Left lung (tissue), 10 donors: ENCODE measurements around the gene WLS. TPM values are rescaled to one million over a fixed set of nuclear protein-coding genes. Genes with fewer than 3 reads are reported as not detected.

Experiments used
- ATAC-seq: fragments of 200-7000 bp; cut with Tn5 transposase; one replicate; pipeline ENCODE4 v1.9.1; 2020; ENCODE audit warnings: moderate library complexity
- DNase-seq, 4 donors: peaks; one replicate each; pipeline ENCODE4 v3.0.0-alpha.2; 2013 to 2020
- H3K27ac ChIP-seq, 2 donors: fragments of 200-600 bp; sonication (generic) in 1 of 2; one replicate each; pipeline versions ENCODE4 v1.5.0 to v1.8.0; 2020 to 2021
- H3K27me3 ChIP-seq, 2 donors: fragments of 200-600 bp; sonication (generic) in 1 of 2; one replicate each; pipeline versions ENCODE4 v1.5.0 to v1.8.0; 2020 to 2021
- H3K36me3 ChIP-seq, 2 donors: fragments of 200-600 bp; sonication (generic) in 1 of 2; one replicate each; pipeline versions ENCODE4 v1.5.0 to v1.8.0; 2020 to 2021
- H3K4me1 ChIP-seq, 2 donors: fragments of 200-600 bp; one replicate each; pipeline ENCODE4 v1.8.0; 2021
- H3K4me3 ChIP-seq, 2 donors: fragments of 200-600 bp; sonication (generic) in 1 of 2; one replicate each; pipeline versions ENCODE4 v1.5.0 to v1.8.0; 2020 to 2021; ENCODE audit warnings: mild to moderate bottlenecking in 1 of 2
- H3K9me3 ChIP-seq, 2 donors: fragments of 200-600 bp; sonication (generic) in 1 of 2; one replicate each; pipeline versions ENCODE4 v1.5.0 to v1.8.0; 2020 to 2021
- intact Hi-C, 2 donors: fragments of 100-400 bp; cut with DNase I; formaldehyde crosslinking; loops; one replicate each; pipeline versions ENCODE4 v1.11.2 to v1.14.2; 2022
- microRNA-seq, 2 donors: library from miRNA; unstranded; fragments of <30 nt; microRNA quantifications; one replicate each; pipeline ENCODE4, GENCODE V29; 2019
- polyA plus RNA-seq, 6 donors: library from polyadenylated mRNA; unstranded; fragments of 120-200 nt; gene quantifications; one replicate each; pipeline ENCODE4 v1.2.1, GENCODE V29; 2013; ENCODE audit not compliant: insufficient read length in 6 of 6
- total RNA-seq, 2 donors: library from RNA; stranded (reverse); fragmentation: NEBNext Ultra II Directional; extraction: Animal tissue kit (Norgen Biotek cat#: 25700); gene quantifications; one replicate each; pipeline ENCODE4 v1.2.1, GENCODE V29; 2021
- TF ChIP-seq, protein P1 (sequence below), 2 donors: fragments of 200-600 bp; sonication (generic) in 1 of 2; IDR thresholded peaks; one replicate each; pipeline versions ENCODE4 v1.5.0 to v1.8.0; 2021; ENCODE audit warnings: antibody characterized with exemption in 2 of 2
- donor health status: DM: no; HTN: yes; CAD: no.
- donor health status: DM: no; HTN: no; CAD: no.

The WLS gene
- total and polyA plus RNA-seq, 8 donors: 85.7 to 176 (median 137) TPM

DNA sequence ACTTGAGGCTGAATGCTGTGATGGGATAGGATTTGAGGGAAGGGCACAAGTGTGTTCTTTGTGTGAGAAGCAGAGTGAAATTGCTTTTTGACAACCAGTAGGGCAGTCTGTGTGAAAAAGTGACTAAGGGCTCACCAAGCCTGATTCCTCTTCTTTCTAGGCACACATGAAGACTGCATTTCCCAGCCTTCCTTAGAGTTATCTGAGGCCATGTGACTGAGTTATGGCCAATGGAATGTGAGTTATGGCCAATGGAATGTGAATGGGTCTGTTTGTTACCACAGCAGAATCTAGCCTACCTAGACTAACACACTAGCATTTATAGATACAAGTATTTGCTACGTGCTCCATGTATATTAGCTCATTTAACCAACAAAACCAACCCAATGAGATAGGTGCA, 146.6 kb downstream of the WLS start:
- DNase-seq: no peak
- H3K9me3 ChIP-seq: peaks cover 0 to 3% of the 10 kb centered on the region in 2 donors
- H3K36me3 ChIP-seq: no peaks in the 10 kb centered on the region
- intact Hi-C loops: no loop called here
- H3K27ac ChIP-seq: no peak overlapping the region
- no peak for ATAC-seq
- no peaks in the 10 kb centered on the region for H3K27me3 ChIP-seq
- TF ChIP-seq, protein P1, sequence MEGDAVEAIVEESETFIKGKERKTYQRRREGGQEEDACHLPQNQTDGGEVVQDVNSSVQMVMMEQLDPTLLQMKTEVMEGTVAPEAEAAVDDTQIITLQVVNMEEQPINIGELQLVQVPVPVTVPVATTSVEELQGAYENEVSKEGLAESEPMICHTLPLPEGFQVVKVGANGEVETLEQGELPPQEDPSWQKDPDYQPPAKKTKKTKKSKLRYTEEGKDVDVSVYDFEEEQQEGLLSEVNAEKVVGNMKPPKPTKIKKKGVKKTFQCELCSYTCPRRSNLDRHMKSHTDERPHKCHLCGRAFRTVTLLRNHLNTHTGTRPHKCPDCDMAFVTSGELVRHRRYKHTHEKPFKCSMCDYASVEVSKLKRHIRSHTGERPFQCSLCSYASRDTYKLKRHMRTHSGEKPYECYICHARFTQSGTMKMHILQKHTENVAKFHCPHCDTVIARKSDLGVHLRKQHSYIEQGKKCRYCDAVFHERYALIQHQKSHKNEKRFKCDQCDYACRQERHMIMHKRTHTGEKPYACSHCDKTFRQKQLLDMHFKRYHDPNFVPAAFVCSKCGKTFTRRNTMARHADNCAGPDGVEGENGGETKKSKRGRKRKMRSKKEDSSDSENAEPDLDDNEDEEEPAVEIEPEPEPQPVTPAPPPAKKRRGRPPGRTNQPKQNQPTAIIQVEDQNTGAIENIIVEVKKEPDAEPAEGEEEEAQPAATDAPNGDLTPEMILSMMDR (IDR thresholded peaks at IDR 0.05): no peak
- H3K4me1 ChIP-seq: no peaks in the 10 kb centered on the region
- no peak overlapping the region for H3K4me3 ChIP-seq

DNA sequence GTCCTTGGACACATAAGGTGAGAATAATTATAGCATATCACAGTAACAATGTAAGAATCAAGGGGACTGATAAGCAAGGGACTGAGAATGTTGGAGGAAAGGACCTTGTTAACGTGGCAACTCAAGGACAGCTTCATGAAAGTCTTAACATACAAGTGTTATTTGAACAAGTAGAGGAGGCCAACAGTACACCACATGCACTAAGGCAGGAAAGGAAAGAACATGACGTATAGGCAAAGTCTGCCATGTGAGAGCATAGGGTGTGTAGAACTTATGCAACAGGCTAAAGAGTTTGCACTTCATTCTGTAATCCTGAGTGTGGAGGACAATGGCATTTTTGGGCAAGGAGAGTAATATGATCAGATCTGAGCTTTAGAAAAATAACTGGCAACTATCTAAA, 148.6 kb downstream of the WLS start:
- DNase-seq (peak in 1 of 4 donors; percentile 40), ATAC-seq (peak; percentile 83)
- TF ChIP-seq, protein P1 (IDR thresholded peaks at IDR 0.05): no peak
- Histone ChIP-seq H3K27me3 (no peaks in the 10 kb centered on the region), H3K4me1 (no peaks in the 10 kb centered on the region), H3K4me3 (no peak overlapping the region), H3K27ac (no peak overlapping the region), H3K9me3 (peaks cover 0 to 1% of the 10 kb centered on the region in 2 donors), H3K36me3 (no peaks in the 10 kb centered on the region)
- intact Hi-C loops: no loop called here

DNA sequence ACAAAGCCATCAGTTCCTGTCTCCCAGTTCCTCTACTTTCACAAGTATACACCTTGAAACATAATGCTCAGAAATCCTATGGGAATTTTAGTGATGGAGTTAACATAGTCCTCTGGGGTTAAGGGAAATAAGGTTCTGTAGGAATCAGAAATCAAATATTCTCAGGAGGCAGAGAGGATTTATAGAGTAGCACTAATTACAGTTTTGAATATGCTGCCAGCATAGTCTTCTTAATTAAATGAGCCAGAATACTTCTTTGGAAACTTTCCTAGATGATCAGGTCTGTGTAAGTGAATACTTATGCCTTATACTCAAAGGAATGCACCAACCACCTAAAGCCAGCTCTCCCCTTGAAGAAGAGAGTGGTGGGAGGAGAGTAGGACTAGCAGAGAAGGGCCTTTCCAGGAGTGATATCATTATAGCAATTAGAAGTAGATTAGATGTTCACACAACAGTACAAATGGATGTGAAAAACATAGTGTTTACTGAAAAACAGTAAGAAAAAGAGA, 150.5 kb downstream of the WLS start:
- TF ChIP-seq, protein P1 (IDR thresholded peaks at IDR 0.05): no peak
- no peak overlapping the region for H3K27ac ChIP-seq
- no peaks in the 10 kb centered on the region for H3K9me3 ChIP-seq
- H3K4me1 ChIP-seq: no peaks in the 10 kb centered on the region
- no peaks in the 10 kb centered on the region for H3K36me3 ChIP-seq
- no peaks in the 10 kb centered on the region for H3K27me3 ChIP-seq
- DNase-seq (no peak), ATAC-seq (no peak)
- intact Hi-C loops: no loop called here
- no peak overlapping the region for H3K4me3 ChIP-seq

DNA sequence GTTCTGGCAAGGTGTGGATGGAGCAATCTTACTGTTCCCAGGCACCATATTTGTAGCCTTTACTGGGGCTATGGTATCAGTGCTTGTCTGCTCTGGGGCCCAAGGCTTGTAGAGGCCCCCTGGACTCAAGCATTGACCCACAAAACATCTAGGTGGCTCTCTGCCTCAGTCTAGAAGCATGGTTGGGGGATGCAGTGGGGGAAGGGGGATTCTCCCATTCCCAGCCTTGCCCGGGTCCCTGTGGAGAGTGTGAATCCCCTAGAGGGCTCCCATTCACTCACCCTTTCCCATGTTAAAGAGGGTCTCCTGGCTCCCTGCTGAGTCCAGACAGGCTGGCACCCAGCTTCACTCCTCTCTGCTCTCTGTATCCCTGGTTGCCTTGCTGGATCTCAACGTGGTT, 153.7 kb downstream of the WLS start:
- TF ChIP-seq, protein P1 (IDR thresholded peaks at IDR 0.05): no peak
- Histone ChIP-seq H3K36me3 (no peaks in the 10 kb centered on the region), H3K9me3 (peaks cover 0 to 4% of the 10 kb centered on the region in 2 donors), H3K4me3 (no peak overlapping the region), H3K27ac (no peak overlapping the region), H3K4me1 (no peaks in the 10 kb centered on the region), H3K27me3 (no peaks in the 10 kb centered on the region)
- DNase-seq (no peak), ATAC-seq (no peak)
- intact Hi-C loops: no loop called here

Small RNA genes within 50 kb of the gene (microRNA-seq; reads per million reads assigned to microRNA genes)
- 1.0 to 1.8 reads per million in 2 donors for gene MIR1262

Other genes with a start within 250 kb of the WLS start
- 1 to 10 TPM in 1 of 2 donors, under 1 TPM in 1; 0.47 to 3.1 TPM for gene DIRAS3, start 181.9 kb downstream of the WLS start, total RNA-seq
- 1 to 10 TPM; 2.2 to 3.6 (median 3.2) TPM for gene DIRAS3, start 181.9 kb downstream of the WLS start, polyA plus RNA-seq
- gene RPE65, start 217.4 kb upstream of the WLS start, total RNA-seq: not detected
- gene RPE65, start 217.4 kb upstream of the WLS start, polyA plus RNA-seq: under 1 TPM; 0.13 to 0.38 (median 0.25) TPM